K562 (cell line): ENCODE results near the gene PCDH1. TPM values are rescaled to one million over a fixed set of nuclear protein-coding genes. Genes with fewer than 3 reads are reported as not detected.

ENCODE experiments used
- ATAC-seq: fragments of 200-7000 bp; cut with Tn5 transposase; 3 replicates; pipeline ENCODE4 v1.9.1; 2020; ENCODE audit warnings: moderate library complexity
- BruUV-seq: library from RNA; stranded (reverse); fragments of 400-500 nt; replicated peaks from 2 replicates; lab custom pipeline; 2021; lab: Mats Ljungman, UMichigan
- CTCF ChIA-PET: fragments of 300-600 bp; formaldehyde crosslinking; extraction: SDS; loops from one replicate; lab custom pipeline; 2021; ENCODE audit warnings: low intra/inter-chr PET ratio; lab: Yijun Ruan, JAX
- POLR2A ChIA-PET: fragments of 300-600, 350-650 bp; sonication (Branson Sonifier 250); formaldehyde crosslinking; extraction: SDS; loops from one replicate; lab custom pipeline; 2021; ENCODE audit warnings: antibody characterized with exemption, inconsistent platforms; lab: Yijun Ruan, JAX
- DNase-seq, 4 experiments: peaks; one replicate each; pipeline versions ENCODE4 v3.0.0 to v3.0.0-alpha.2; 2011 to 2018; ENCODE audit warnings: low spot score in 3 of 4, mixed read lengths in 3 of 4; ENCODE audit errors: extremely low read depth in 1 of 4
- FAIRE-seq: peaks from 2 replicates; lab custom pipeline; 2011; peaks lifted over from hg19 to GRCh38; lab: Jason Lieb, UNC
- H2AFZ ChIP-seq: 2 replicates; pipeline ENCODE4 v1.6.0; 2011; ENCODE audit warnings: low read depth, low read length, control low read depth, inconsistent platforms
- H3K27ac ChIP-seq: fragments of 200-600 bp; 3 replicates; pipeline ENCODE4 v1.8.0; 2011; ENCODE audit warnings: low read depth, mild to moderate bottlenecking, control low read depth, inconsistent platforms, low read length, moderate library complexity, mixed read lengths; ENCODE audit errors: extremely low read depth
- H3K27me3 ChIP-seq, 2 experiments: fragments of 300-600 bp in 1 of 2; 2 replicates in 1 of 2; 3 replicates in 1 of 2; pipeline versions ENCODE4 v1.6.0 to v1.8.0; 2011; ENCODE audit warnings: inconsistent platforms in 2 of 2, low read length in 2 of 2, mild to moderate bottlenecking in 1 of 2, mixed read lengths in 1 of 2, moderate library complexity in 1 of 2; ENCODE audit not compliant: control insufficient read depth in 2 of 2, insufficient read depth in 2 of 2
- H3K36me3 ChIP-seq: fragments of 300-600 bp; 3 replicates; pipeline ENCODE4 v1.8.0; 2011; ENCODE audit warnings: mild to moderate bottlenecking, low read length, inconsistent platforms; ENCODE audit not compliant: control insufficient read depth, insufficient read depth
- H3K4me1 ChIP-seq, 2 experiments: fragments of 200-600 bp in 1 of 2; replicated peaks in 1 of 2; 2 replicates in 1 of 2; 3 replicates in 1 of 2; pipeline versions ENCODE4 v1.5.1 to v1.8.0; 2011; ENCODE audit warnings: inconsistent platforms in 2 of 2, low read length in 2 of 2, mild to moderate bottlenecking in 1 of 2, mixed read lengths in 1 of 2, moderate library complexity in 1 of 2; ENCODE audit not compliant: control insufficient read depth in 2 of 2, insufficient read depth in 2 of 2
- H3K4me2 ChIP-seq: 2 replicates; pipeline ENCODE4 v1.6.1; 2011; ENCODE audit warnings: low read length, control low read depth, inconsistent platforms, mixed read lengths; ENCODE audit not compliant: insufficient read depth
- H3K4me3 ChIP-seq: fragments of 200-600 bp; sonication (generic), shearing (Covaris generic); 2 replicates; pipeline ENCODE4 v1.5.1; 2016; ENCODE audit warnings: control low read depth, inconsistent platforms
- H3K79me2 ChIP-seq: fragments of 200-600 bp; 3 replicates; pipeline ENCODE4 v1.8.0; 2011; ENCODE audit warnings: low read length, inconsistent platforms; ENCODE audit not compliant: control insufficient read depth, insufficient read depth
- H3K9ac ChIP-seq, 2 experiments: 2 replicates each; pipeline versions ENCODE4 v1.6.0 to v1.6.1; 2011; ENCODE audit warnings: low read depth in 2 of 2, low read length in 2 of 2, control low read depth in 1 of 2, inconsistent platforms in 1 of 2, mild to moderate bottlenecking in 1 of 2, mixed read lengths in 1 of 2; ENCODE audit not compliant: insufficient read depth in 1 of 2
- H3K9me1 ChIP-seq: one replicate; pipeline ENCODE4 v1.6.0; 2011; ENCODE audit warnings: inconsistent platforms, mild to moderate bottlenecking, low read length, moderate library complexity; ENCODE audit not compliant: control insufficient read depth, insufficient read depth
- H3K9me3 ChIP-seq: replicated peaks from 2 replicates; pipeline ENCODE4 v1.5.1; 2011; ENCODE audit warnings: low read depth, low read length, inconsistent platforms; ENCODE audit not compliant: control insufficient read depth, insufficient read depth
- H4K20me1 ChIP-seq: replicated peaks from 2 replicates; pipeline ENCODE4 v1.6.1; 2011; ENCODE audit warnings: low read length, inconsistent platforms, mixed read lengths; ENCODE audit not compliant: control insufficient read depth, insufficient read depth
- CEBPB ChIP-seq: fragments of 450-650 bp; IDR thresholded peaks from 2 replicates; pipeline ENCODE4 v1.6.1; 2016; ENCODE audit warnings: missing genetic modification characterization, missing compliant biosample characterization
- ELF4 ChIP-seq: fragments of 450-650 bp; formaldehyde crosslinking; IDR thresholded peaks from 2 replicates; pipeline ENCODE4 v1.4.0; 2022; ENCODE audit warnings: missing genetic modification characterization
- FOXP4 ChIP-seq: sonication (generic); formaldehyde crosslinking; IDR thresholded peaks from 2 replicates; pipeline ENCODE4 v1.8.0; 2022; ENCODE audit warnings: mild to moderate bottlenecking, missing genetic modification reagents, borderline replicate concordance
- NR2C1 ChIP-seq, 2 experiments: fragments of 450-650 bp; IDR thresholded peaks; 2 replicates each; pipeline ENCODE4 v1.6.1; 2017; ENCODE audit warnings: mild to moderate bottlenecking in 2 of 2, antibody characterized with exemption in 1 of 2, inconsistent platforms in 1 of 2, missing compliant biosample characterization in 1 of 2, missing genetic modification characterization in 1 of 2
- whole genome bisulfite sequencing: fragments of 100-300 bp; shearing (Covaris generic); methylation state at CpG from one replicate; pipeline ENCODE4 v1.1.6; 2016; ENCODE audit warnings: low coverage, mixed read lengths; ENCODE audit not compliant: insufficient coverage; ENCODE audit errors: missing lambda C conversion rate; 5-methylcytosine and 5-hydroxymethylcytosine counted together
- in situ Hi-C: fragments of 300-500 bp; cut with MboI; formaldehyde crosslinking; loops from 4 replicates; pipeline ENCODE4 v1.15.0; 2018; ENCODE audit warnings: inconsistent platforms, mixed read lengths
- intact Hi-C: fragments of 100-400 bp; cut with micrococcal nuclease; formaldehyde crosslinking; loops from 2 replicates; pipeline ENCODE4 v1.14.2; 2022
- polyA plus RNA-seq, 8 experiments: library from polyadenylated mRNA; depleted of rRNA in 4 of 8; stranded (reverse) in 5 of 8; unstranded in 3 of 8; fragments of >200 nt; fragmentation: Nextera tagmentation in 2 of 8; fragmentation: Illumina TruSeq in 1 of 8; extraction: Ambion mirVana in 2 of 8; extraction: Trizol in 1 of 8; gene quantifications; 2 replicates each; pipeline versions ENCODE4 v1.2.1 to v1.2.3, GENCODE V29; 2011 to 2014; ENCODE audit warnings: inconsistent platforms in 1 of 8, missing spikeins in 1 of 8
- total RNA-seq, 7 experiments: library from RNA; depleted of rRNA in 6 of 7; stranded (reverse); fragments of >200 nt in 6 of 7; fragmentation: Illumina TruSeq in 2 of 7; extraction: Trizol in 2 of 7; gene quantifications; 2 replicates each; pipeline versions ENCODE4 v1.2.1 to v1.2.3, GENCODE V29; 2011 to 2021; ENCODE audit warnings: low replicate concordance in 1 of 7

The PCDH1 gene
- total and polyA plus RNA-seq, 9 of the 15 experiments (the other 6 are each of a cell fraction or from before 2014, with no cell fraction given): 0.11 to 3.6 (median 1.9) TPM; not detected in 1

GRCh38 chr5:141898448-141899049 is 20.3 kb upstream of the PCDH1 start (continued):
- TF ChIP-seq ELF4 (CRISPR knock-in tag) (no peak), FOXP4 (CRISPR knock-in tag) (no peak)
- TF ChIP-seq, all 486 proteins: peak for 0

GRCh38 chr5:141897425-141897824 is 19.2 kb upstream of the PCDH1 start:
- Histone ChIP-seq H3K4me1 (peaks cover 11% of the 10 kb centered on the region in 2 experiments), H3K27me3 (peaks cover 4 to 5% of the 10 kb centered on the region in 2 experiments; a peak in 2 of 5 replicates), H3K9me3 (no peaks in the 10 kb centered on the region), H3K36me3 (no peaks in the 10 kb centered on the region), H4K20me1 (no peaks in the 10 kb centered on the region), H3K4me2 (no peak overlapping the region), H3K9ac (no peak overlapping the region), H3K9me1 (no peaks in the 10 kb centered on the region), H2AFZ (no peak overlapping the region), H3K79me2 (no peaks in the 10 kb centered on the region), H3K27ac (no peak overlapping the region)
- CTCF ChIA-PET: no interaction called here
- FAIRE-seq (no peak), ATAC-seq (no peak)
- WGBS: 41% methylated on average over 4 of the region's 4 CpGs
- intact Hi-C loops: no loop called here
- in situ Hi-C loops: no loop called here
- peak; percentile 44; the same call in 1 of the 2 replicates for TF ChIP-seq CEBPB
- TF ChIP-seq NR2C1 (IDR thresholded peaks at IDR 0.05): no peak
- TF ChIP-seq NR2C1 (tag; IDR thresholded peaks at IDR 0.05): no peak
- TF ChIP-seq, all 486 proteins: peak for 1
- H3K4me3 ChIP-seq: no peak overlapping the region
- DNase-seq: no peak
- POLR2A ChIA-PET: no interaction called here
- no TSS peak for BruUV-seq
